Measurements from ENCODE around the gene ZNF728.
"Not testable (repeated sequence)": the region's sequence is repeated elsewhere in the genome, so short reads cannot be mapped to it uniquely, and the experiment has no call there.

Gene ZNF728

DNA sequence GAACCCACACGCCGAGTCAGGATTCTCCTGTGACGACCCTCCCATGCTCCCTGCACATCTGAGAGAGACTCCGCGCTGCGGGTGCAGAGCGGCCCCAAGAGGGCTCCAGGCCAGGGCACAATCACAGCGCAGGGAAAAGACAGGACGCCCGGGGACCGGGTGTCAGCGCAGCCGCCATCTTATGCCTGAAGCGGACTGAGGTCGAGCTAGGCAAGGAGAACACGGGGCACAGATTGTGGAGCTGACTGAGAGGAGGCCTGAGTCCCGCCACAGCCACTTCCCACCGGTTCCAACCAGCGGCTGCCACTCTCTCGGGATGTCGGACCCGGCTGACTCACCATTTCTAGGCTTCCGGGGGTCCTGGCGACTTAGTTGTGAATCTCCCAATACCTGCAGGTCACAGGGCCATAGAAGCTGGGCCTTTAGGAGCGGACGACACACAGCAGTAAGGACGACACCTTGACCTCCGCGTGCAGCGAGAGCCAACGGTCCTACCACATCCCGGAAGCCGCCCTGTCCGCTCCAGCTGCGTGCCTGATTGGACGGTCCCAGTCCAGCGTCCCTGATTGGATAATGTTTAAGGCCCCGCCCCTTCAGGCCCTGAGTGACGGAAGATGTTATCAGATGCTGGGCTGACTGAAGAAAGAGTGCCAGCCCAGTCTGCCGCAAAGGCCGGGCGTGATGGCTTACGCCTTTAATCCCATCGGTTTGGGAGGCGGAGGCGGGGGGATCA lies at the start of gene ZNF728:
ZNF728 (minus strand) TSS at position 487 of the 733 bp plus-strand sequence; CDS start at position 341, 146 bp downstream.
- H3K4me3 ChIP-seq (ENCODE audit: low read depth, low read length) = no peak within 1 kb of the TSS
- TF ChIP-seq, protein P1, sequence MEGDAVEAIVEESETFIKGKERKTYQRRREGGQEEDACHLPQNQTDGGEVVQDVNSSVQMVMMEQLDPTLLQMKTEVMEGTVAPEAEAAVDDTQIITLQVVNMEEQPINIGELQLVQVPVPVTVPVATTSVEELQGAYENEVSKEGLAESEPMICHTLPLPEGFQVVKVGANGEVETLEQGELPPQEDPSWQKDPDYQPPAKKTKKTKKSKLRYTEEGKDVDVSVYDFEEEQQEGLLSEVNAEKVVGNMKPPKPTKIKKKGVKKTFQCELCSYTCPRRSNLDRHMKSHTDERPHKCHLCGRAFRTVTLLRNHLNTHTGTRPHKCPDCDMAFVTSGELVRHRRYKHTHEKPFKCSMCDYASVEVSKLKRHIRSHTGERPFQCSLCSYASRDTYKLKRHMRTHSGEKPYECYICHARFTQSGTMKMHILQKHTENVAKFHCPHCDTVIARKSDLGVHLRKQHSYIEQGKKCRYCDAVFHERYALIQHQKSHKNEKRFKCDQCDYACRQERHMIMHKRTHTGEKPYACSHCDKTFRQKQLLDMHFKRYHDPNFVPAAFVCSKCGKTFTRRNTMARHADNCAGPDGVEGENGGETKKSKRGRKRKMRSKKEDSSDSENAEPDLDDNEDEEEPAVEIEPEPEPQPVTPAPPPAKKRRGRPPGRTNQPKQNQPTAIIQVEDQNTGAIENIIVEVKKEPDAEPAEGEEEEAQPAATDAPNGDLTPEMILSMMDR (IDR thresholded peaks at IDR 0.05; ENCODE audit: insufficient read depth, low read depth, low read length, missing control alignments) = no peak
- no peak for DNase-seq (ENCODE audit: low read depth)

DNA sequence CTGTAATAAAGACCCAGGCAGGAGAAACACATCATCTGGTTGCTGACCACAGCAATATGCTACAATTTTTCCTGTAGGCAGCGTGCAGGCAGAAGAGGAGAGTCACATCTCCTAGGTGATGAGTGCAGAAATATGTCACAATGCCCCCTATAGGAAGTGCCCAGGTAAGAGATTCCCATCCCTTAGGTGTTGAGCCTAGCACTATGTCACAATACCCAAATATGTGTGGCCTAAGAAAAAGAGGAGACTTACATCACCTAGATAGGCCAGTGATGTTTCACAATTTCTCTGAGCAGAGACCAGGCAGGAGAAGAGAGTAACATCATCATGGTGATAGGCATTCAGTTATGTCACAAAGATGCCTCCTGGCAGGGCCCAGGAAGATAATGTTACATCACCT lies 49.4 kb upstream of the ZNF728 start:
- TF ChIP-seq, protein P1 (IDR thresholded peaks at IDR 0.05; ENCODE audit: insufficient read depth, low read depth, low read length, missing control alignments) = no peak
- no peak overlapping the region for H3K4me3 ChIP-seq (ENCODE audit: low read depth, low read length)
- DNase-seq (ENCODE audit: low read depth) = no peak

DNA sequence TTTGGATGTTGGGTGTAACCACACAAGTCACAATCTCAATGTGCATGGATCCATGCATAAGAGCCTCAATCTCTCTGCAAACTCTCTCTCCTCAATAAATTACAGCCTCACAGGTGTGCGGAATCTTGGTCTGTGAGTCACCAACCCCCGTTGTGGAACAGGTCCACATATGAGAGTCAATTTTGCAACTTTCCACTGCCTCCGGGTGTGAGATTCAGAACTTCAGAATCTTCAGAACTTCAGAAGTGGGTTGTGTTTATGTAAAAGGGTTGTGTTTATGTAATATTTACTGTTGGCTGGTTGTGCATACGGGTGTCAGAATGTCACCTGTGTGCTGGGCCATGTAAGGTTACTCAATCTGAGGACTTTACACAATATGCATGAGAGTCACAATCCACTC lies 46.3 kb upstream of the ZNF728 start:
- DNase-seq (ENCODE audit: low read depth) = no peak
- H3K4me3 ChIP-seq (ENCODE audit: low read depth, low read length) = no peak overlapping the region
- TF ChIP-seq, protein P1 (IDR thresholded peaks at IDR 0.05; ENCODE audit: insufficient read depth, low read depth, low read length, missing control alignments) = no peak

DNA sequence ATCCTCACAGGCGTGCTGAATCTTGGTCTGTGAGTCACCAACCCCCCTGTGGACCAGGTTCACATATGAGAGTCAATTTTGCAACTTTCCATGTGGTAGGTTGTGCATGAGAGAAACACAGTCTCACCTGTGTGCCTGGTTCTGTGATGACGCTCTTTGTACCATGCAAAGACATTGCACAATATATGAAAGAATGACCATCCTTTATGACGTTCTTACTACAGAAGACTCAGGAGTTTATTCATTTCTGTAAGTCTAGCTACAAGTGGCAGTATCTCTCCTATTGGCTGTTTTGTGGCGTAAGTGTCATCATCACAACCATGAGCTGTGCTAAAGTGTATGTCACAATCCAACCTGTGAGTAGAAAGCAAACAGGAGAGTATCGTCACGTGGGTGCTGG lies 43.8 kb upstream of the ZNF728 start:
- no peak overlapping the region for H3K4me3 ChIP-seq (ENCODE audit: low read depth, low read length)
- DNase-seq (ENCODE audit: low read depth) = no peak
- TF ChIP-seq, protein P1 (IDR thresholded peaks at IDR 0.05; ENCODE audit: insufficient read depth, low read depth, low read length, missing control alignments) = no peak

DNA sequence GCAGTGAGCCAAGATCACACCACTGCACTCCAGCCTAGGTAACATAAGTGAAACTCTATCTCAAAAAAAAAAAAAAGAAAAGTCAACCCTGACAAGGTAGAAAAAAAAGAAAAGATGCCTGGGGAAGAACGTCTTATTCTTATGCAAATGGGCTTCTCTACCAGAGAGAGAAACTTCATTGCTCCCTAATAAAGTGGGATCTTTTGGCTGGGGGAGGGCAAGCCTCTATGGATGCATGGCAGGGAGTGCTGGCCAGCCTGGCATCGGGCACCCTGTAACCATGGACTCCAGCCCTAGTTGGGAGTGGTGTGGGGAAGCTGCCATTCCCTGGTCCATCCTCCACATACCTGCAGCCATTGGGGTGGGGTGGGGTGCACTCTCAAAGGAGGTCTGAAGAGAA lies 30.7 kb upstream of the ZNF728 start:
- H3K4me3 ChIP-seq (ENCODE audit: low read depth, low read length) = no peak overlapping the region
- no peak for DNase-seq (ENCODE audit: low read depth)
- TF ChIP-seq, protein P1 (IDR thresholded peaks at IDR 0.05; ENCODE audit: insufficient read depth, low read depth, low read length, missing control alignments) = no peak

- TF ChIP-seq, protein P1 (IDR thresholded peaks at IDR 0.05; ENCODE audit: insufficient read depth, low read depth, low read length, missing control alignments) = no peak
- no peak overlapping the region for H3K4me3 ChIP-seq (ENCODE audit: low read depth, low read length)
- no peak for DNase-seq (ENCODE audit: low read depth)
These were observed 12.7 kb upstream of the ZNF728 start for GRCh38 chr19:23015660-23016059.

DNA sequence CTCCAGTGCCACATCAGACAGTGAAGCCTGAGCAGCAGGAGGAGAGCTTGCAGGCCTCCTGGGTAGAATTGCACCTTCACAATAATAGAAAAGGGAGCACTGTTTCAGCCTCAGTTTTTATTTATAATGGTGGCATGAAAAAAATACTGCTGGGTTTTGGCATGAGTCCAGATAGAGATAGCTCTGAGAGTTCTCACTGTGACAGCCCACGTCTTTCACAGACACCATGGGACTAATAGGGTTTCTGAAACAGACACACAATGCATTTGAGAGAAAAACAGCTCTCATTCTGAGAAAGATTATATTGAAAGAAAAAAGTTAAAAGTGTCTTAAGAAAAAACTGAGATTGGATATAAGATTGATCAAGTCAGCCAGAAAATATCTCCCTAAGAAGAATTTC lies 8.0 kb downstream of the ZNF728 start:
- H3K4me3 ChIP-seq (ENCODE audit: low read depth, low read length); DNase-seq (ENCODE audit: low read depth): not testable (repeated sequence)

All from GM12865 (cell line).